ENCODE measurements around the gene BRIP1. TPM values are rescaled to one million over a fixed set of nuclear protein-coding genes. Genes with fewer than 3 reads are reported as not detected.
"Not testable (repeated sequence)": the region's sequence is repeated elsewhere in the genome, so short reads cannot be mapped to it uniquely, and the experiment has no call there.

The BRIP1 gene
- total RNA-seq, 2 experiments from 2014 or later, result 14.1 to 15.8 TPM

GRCh38 chr17:61786088-61786487 is 77.2 kb downstream of the BRIP1 start:
- intact Hi-C loops (cut with micrococcal nuclease), result no loop called here
- H3K27me3 Mint-ChIP-seq, result no peaks in the 10 kb centered on the region
- no peak overlapping the region for H3K27ac Mint-ChIP-seq
- H3K4me3 Mint-ChIP-seq, result no peak overlapping the region
- no peaks in the 10 kb centered on the region for H3K9me3 Mint-ChIP-seq
- POLR2A ChIA-PET, result no interaction called here
- no peak for DNase-seq
- H3K4me1 Mint-ChIP-seq (ENCODE audit: low read depth), result no peaks in the 10 kb centered on the region
- CTCF ChIA-PET, result interaction anchor here (1.2 kb wide), 1 partner anchor 9 kb away, joined by 3 read pairs; no protein-coding TSS in a partner anchor
- no peaks in the 10 kb centered on the region for H3K36me3 Mint-ChIP-seq

- ChIA-PET CTCF (no interaction called here), POLR2A (no interaction called here)
- Mint-ChIP-seq H3K36me3 (no peaks in the 10 kb centered on the region), H3K27ac (no peak overlapping the region), H3K27me3 (no peaks in the 10 kb centered on the region), H3K9me3 (no peaks in the 10 kb centered on the region), H3K4me1 (ENCODE audit: low read depth) (no peaks in the 10 kb centered on the region), H3K4me3 (no peak overlapping the region)
- no peak for DNase-seq
- intact Hi-C loops (cut with micrococcal nuclease), result no loop called here
Observed at GRCh38 chr17:61784510-61784909, 78.8 kb downstream of the BRIP1 start.

GRCh38 chr17:61783556-61784304 is 79.6 kb downstream of the BRIP1 start:
- CTCF ChIA-PET, result no interaction called here
- DNase-seq, result no peak
- Mint-ChIP-seq H3K9me3 (no peaks in the 10 kb centered on the region), H3K4me1 (ENCODE audit: low read depth) (no peaks in the 10 kb centered on the region), H3K27me3 (no peaks in the 10 kb centered on the region), H3K27ac (no peak overlapping the region), H3K4me3 (no peak overlapping the region), H3K36me3 (no peaks in the 10 kb centered on the region)
- POLR2A ChIA-PET, result no interaction called here
- intact Hi-C loops (cut with micrococcal nuclease), result no loop called here

- CTCF ChIA-PET, result no interaction called here
Observed at GRCh38 chr17:61783120-61783519, 80.2 kb downstream of the BRIP1 start.

GRCh38 chr17:61782683-61783082 is 80.6 kb downstream of the BRIP1 start:
- no peak overlapping the region for H3K4me3 Mint-ChIP-seq
- no peak for DNase-seq
- H3K4me1 Mint-ChIP-seq (ENCODE audit: low read depth), result no peaks in the 10 kb centered on the region
- H3K27me3 Mint-ChIP-seq, result no peaks in the 10 kb centered on the region
- POLR2A ChIA-PET, result no interaction called here
- H3K36me3 Mint-ChIP-seq, result no peaks in the 10 kb centered on the region
- CTCF ChIA-PET, result no interaction called here
- H3K9me3 Mint-ChIP-seq, result no peaks in the 10 kb centered on the region
- intact Hi-C loops (cut with micrococcal nuclease), result no loop called here
- no peak overlapping the region for H3K27ac Mint-ChIP-seq

More at GRCh38 chr17:61783120-61783519, 80.2 kb downstream of the BRIP1 start:
- intact Hi-C loops (cut with micrococcal nuclease), result no loop called here
- POLR2A ChIA-PET, result no interaction called here
- Mint-ChIP-seq H3K4me1 (ENCODE audit: low read depth) (no peaks in the 10 kb centered on the region), H3K36me3 (no peaks in the 10 kb centered on the region), H3K27me3 (no peaks in the 10 kb centered on the region), H3K27ac (no peak overlapping the region), H3K4me3 (no peak overlapping the region), H3K9me3 (no peaks in the 10 kb centered on the region)
- no peak for DNase-seq

GRCh38 chr17:61775364-61775763 is 88.0 kb downstream of the BRIP1 start:
- intact Hi-C loops (cut with micrococcal nuclease), result no loop called here
- Mint-ChIP-seq H3K9me3 (peaks cover 16% of the 10 kb centered on the region), H3K27ac (no peak overlapping the region), H3K27me3 (no peaks in the 10 kb centered on the region), H3K4me1 (ENCODE audit: low read depth) (no peaks in the 10 kb centered on the region), H3K36me3 (peaks cover 24% of the 10 kb centered on the region), H3K4me3 (no peak overlapping the region)
- POLR2A ChIA-PET, result no interaction called here
- CTCF ChIA-PET, result no interaction called here
- no peak for DNase-seq

GRCh38 chr17:61774724-61775123 is 88.6 kb downstream of the BRIP1 start:
- Mint-ChIP-seq H3K4me3 (no peak overlapping the region), H3K9me3 (peaks cover 19% of the 10 kb centered on the region), H3K4me1 (ENCODE audit: low read depth) (no peaks in the 10 kb centered on the region), H3K27me3 (no peaks in the 10 kb centered on the region), H3K36me3 (peaks cover 28% of the 10 kb centered on the region), H3K27ac (no peak overlapping the region)
- no peak for DNase-seq
- POLR2A ChIA-PET, result no interaction called here
- intact Hi-C loops (cut with micrococcal nuclease), result no loop called here
- CTCF ChIA-PET, result no interaction called here

- DNase-seq; H3K4me1 Mint-ChIP-seq (ENCODE audit: low read depth); H3K27ac Mint-ChIP-seq; CTCF ChIA-PET; H3K4me3 Mint-ChIP-seq; H3K27me3 Mint-ChIP-seq; intact Hi-C loops (cut with micrococcal nuclease); POLR2A ChIA-PET: not testable (repeated sequence)
- peaks cover 34% of the 10 kb centered on the region for H3K36me3 Mint-ChIP-seq
- peaks cover 19% of the 10 kb centered on the region for H3K9me3 Mint-ChIP-seq
Observed at GRCh38 chr17:61774087-61774486, 89.2 kb downstream of the BRIP1 start.

- Mint-ChIP-seq H3K27ac (no peak overlapping the region), H3K36me3 (peaks cover 38% of the 10 kb centered on the region), H3K9me3 (peaks cover 19% of the 10 kb centered on the region), H3K27me3 (no peaks in the 10 kb centered on the region), H3K4me1 (ENCODE audit: low read depth) (no peaks in the 10 kb centered on the region), H3K4me3 (no peak overlapping the region)
- ChIA-PET POLR2A (no interaction called here), CTCF (no interaction called here)
- DNase-seq, result no peak
- intact Hi-C loops (cut with micrococcal nuclease), result no loop called here
Observed at GRCh38 chr17:61770752-61771533, 92.4 kb downstream of the BRIP1 start.

GRCh38 chr17:61770043-61770442 is 93.3 kb downstream of the BRIP1 start:
- no peak for DNase-seq
- no peaks in the 10 kb centered on the region for H3K4me1 Mint-ChIP-seq (ENCODE audit: low read depth)
- H3K36me3 Mint-ChIP-seq, result peaks cover 39% of the 10 kb centered on the region
- no peaks in the 10 kb centered on the region for H3K27me3 Mint-ChIP-seq
- POLR2A ChIA-PET, result no interaction called here
- CTCF ChIA-PET, result no interaction called here
- H3K9me3 Mint-ChIP-seq, result peaks cover 19% of the 10 kb centered on the region
- H3K4me3 Mint-ChIP-seq, result no peak overlapping the region
- intact Hi-C loops (cut with micrococcal nuclease), result no loop called here
- H3K27ac Mint-ChIP-seq, result no peak overlapping the region

GRCh38 chr17:61768405-61768804 is 94.9 kb downstream of the BRIP1 start:
- Mint-ChIP-seq H3K9me3 (peaks cover 19% of the 10 kb centered on the region), H3K4me1 (ENCODE audit: low read depth) (no peaks in the 10 kb centered on the region), H3K36me3 (peaks cover 34% of the 10 kb centered on the region), H3K4me3 (no peak overlapping the region), H3K27me3 (no peaks in the 10 kb centered on the region), H3K27ac (no peak overlapping the region)
- intact Hi-C loops (cut with micrococcal nuclease), result no loop called here
- CTCF ChIA-PET, result no interaction called here
- DNase-seq, result no peak
- POLR2A ChIA-PET, result no interaction called here

- no peak for DNase-seq
- intact Hi-C loops (cut with micrococcal nuclease), result no loop called here
- no peak overlapping the region for H3K27ac Mint-ChIP-seq
- peaks cover 13% of the 10 kb centered on the region for H3K9me3 Mint-ChIP-seq
- POLR2A ChIA-PET, result no interaction called here
- CTCF ChIA-PET, result no interaction called here
- no peak overlapping the region for H3K4me3 Mint-ChIP-seq
- no peaks in the 10 kb centered on the region for H3K4me1 Mint-ChIP-seq (ENCODE audit: low read depth)
- no peaks in the 10 kb centered on the region for H3K27me3 Mint-ChIP-seq
- H3K36me3 Mint-ChIP-seq, result peaks cover 42% of the 10 kb centered on the region
Observed at GRCh38 chr17:61766520-61766919, 96.8 kb downstream of the BRIP1 start.

GRCh38 chr17:61764846-61765245 is 98.5 kb downstream of the BRIP1 start:
- H3K4me3 Mint-ChIP-seq, result no peak overlapping the region
- CTCF ChIA-PET, result no interaction called here
- POLR2A ChIA-PET, result interaction anchor here (0.6 kb wide), 1 partner anchor 33 kb away, joined by 3 read pairs; no protein-coding TSS in a partner anchor
- no peak overlapping the region for H3K27ac Mint-ChIP-seq
- peaks cover 2% of the 10 kb centered on the region for H3K9me3 Mint-ChIP-seq
- H3K36me3 Mint-ChIP-seq, result peaks cover 35% of the 10 kb centered on the region
- no peaks in the 10 kb centered on the region for H3K27me3 Mint-ChIP-seq
- intact Hi-C loops (cut with micrococcal nuclease), result no loop called here
- no peak for DNase-seq
- no peaks in the 10 kb centered on the region for H3K4me1 Mint-ChIP-seq (ENCODE audit: low read depth)

Data from activated CD4-positive, alpha-beta memory T cell treated with anti-CD3 and anti-CD28 coated beads for 36 hours (primary cell).